Endothelial cell of umbilical vein (primary cell): ENCODE results near the gene HTT. TPM values are rescaled to one million over a fixed set of nuclear protein-coding genes. Genes with fewer than 3 reads are reported as not detected.

Experiments used
- BruUV-seq: library from RNA; stranded (reverse); fragments of 400-500 nt; replicated peaks from 2 replicates; lab custom pipeline; 2021; lab: Mats Ljungman, UMichigan
- CTCF ChIA-PET: fragments of 300-600, 350-600 bp; sonication (Branson Sonifier 250); formaldehyde crosslinking; loops from one replicate; lab custom pipeline; 2021; ENCODE audit warnings: antibody characterized with exemption, inconsistent platforms; lab: Charles Lee
- POLR2A ChIA-PET: fragments of 300-600, 350-600 bp; sonication (Branson Sonifier 250); formaldehyde crosslinking; loops from one replicate; lab custom pipeline; 2021; ENCODE audit warnings: antibody characterized with exemption, inconsistent platforms; lab: Charles Lee
- DNase-seq: peaks from one replicate; pipeline ENCODE4 v3.0.0-alpha.2; 2011; ENCODE audit warnings: low read depth, low spot score
- FAIRE-seq: peaks from 2 replicates; lab custom pipeline; 2011; peaks lifted over from hg19 to GRCh38; lab: Jason Lieb, UNC
- H2AFZ ChIP-seq: 2 replicates; pipeline ENCODE4 v1.6.0; 2012; ENCODE audit warnings: low read depth, low read length, control low read depth, inconsistent platforms
- H3K27ac ChIP-seq: 2 replicates; pipeline ENCODE4 v1.5.1; 2011; ENCODE audit warnings: low read depth, mild to moderate bottlenecking, control low read depth, low read length, moderate library complexity; ENCODE audit not compliant: insufficient read depth
- H3K27me3 ChIP-seq, 2 experiments: 2 replicates each; pipeline versions ENCODE4 v1.6.0 to v1.6.1; 2011; ENCODE audit warnings: low read length in 2 of 2, mixed read lengths in 1 of 2; ENCODE audit not compliant: control insufficient read depth in 2 of 2, insufficient read depth in 2 of 2
- H3K36me3 ChIP-seq, 2 experiments: 2 replicates in 1 of 2; 3 replicates in 1 of 2; pipeline ENCODE4 v1.5.1; 2011; ENCODE audit warnings: low read length in 2 of 2, mild to moderate bottlenecking in 1 of 2, moderate library complexity in 1 of 2; ENCODE audit not compliant: control insufficient read depth in 2 of 2, insufficient read depth in 2 of 2; ENCODE audit errors: extremely low read depth in 1 of 2
- H3K4me1 ChIP-seq: 3 replicates; pipeline ENCODE4 v1.5.1; 2011; ENCODE audit warnings: mild to moderate bottlenecking, low read length; ENCODE audit not compliant: control insufficient read depth, insufficient read depth; ENCODE audit errors: extremely low read depth
- H3K4me2 ChIP-seq: 2 replicates; pipeline ENCODE4 v1.6.1; 2011; ENCODE audit warnings: low read length, control low read depth, mixed read lengths; ENCODE audit not compliant: insufficient read depth
- H3K4me3 ChIP-seq, 3 experiments: fragments of 200-600 bp in 1 of 3; sonication (generic), shearing (Covaris generic) in 1 of 3; replicated peaks in 1 of 3; 2 replicates each; pipeline ENCODE4 v1.5.1; 2011 to 2016; ENCODE audit warnings: control low read depth in 3 of 3, low read length in 3 of 3, mild to moderate bottlenecking in 2 of 3, inconsistent platforms in 1 of 3, low read depth in 1 of 3, moderate library complexity in 1 of 3; ENCODE audit not compliant: insufficient read depth in 1 of 3
- H3K79me2 ChIP-seq: 2 replicates; pipeline ENCODE4 v1.6.0; 2012; ENCODE audit warnings: low read length, inconsistent platforms; ENCODE audit not compliant: control insufficient read depth, insufficient read depth
- H3K9ac ChIP-seq: replicated peaks from 2 replicates; pipeline ENCODE3; 2011; ENCODE audit warnings: low read length, control low read depth; ENCODE audit not compliant: insufficient read depth; ENCODE audit errors: extremely low read depth
- H3K9me1 ChIP-seq: replicated peaks from 3 replicates; pipeline ENCODE4 v1.6.0; 2011; ENCODE audit warnings: mild to moderate bottlenecking, low read length; ENCODE audit not compliant: control insufficient read depth, insufficient read depth; ENCODE audit errors: extremely low read depth
- H3K9me3 ChIP-seq: replicated peaks from 2 replicates; pipeline ENCODE4 v1.5.1; 2012; ENCODE audit warnings: low read length, inconsistent platforms; ENCODE audit not compliant: control insufficient read depth, insufficient read depth
- H4K20me1 ChIP-seq: replicated peaks from 2 replicates; pipeline ENCODE3; 2011; ENCODE audit warnings: mild to moderate bottlenecking, low read length; ENCODE audit not compliant: control insufficient read depth, insufficient read depth; ENCODE audit errors: extremely low read depth
- EZH2 ChIP-seq: IDR thresholded peaks from 2 replicates; pipeline ENCODE4 v1.6.1; 2012; ENCODE audit warnings: borderline replicate concordance, low read depth, mild to moderate bottlenecking, moderate library complexity, low read length, inconsistent platforms; ENCODE audit not compliant: severe bottlenecking
- FOS ChIP-seq: IDR thresholded peaks from 2 replicates; pipeline ENCODE4 v1.6.1; 2011; ENCODE audit warnings: mild to moderate bottlenecking, low read length, moderate library complexity, borderline replicate concordance; ENCODE audit not compliant: insufficient read depth
- GATA2 ChIP-seq: IDR thresholded peaks from 2 replicates; pipeline ENCODE4 v1.7.0; 2011; ENCODE audit warnings: low read depth, mild to moderate bottlenecking, moderate library complexity, mixed read lengths, low read length; ENCODE audit not compliant: insufficient read length, insufficient read depth
- JUN ChIP-seq: IDR thresholded peaks from 2 replicates; pipeline ENCODE4 v1.6.1; 2011; ENCODE audit warnings: borderline replicate concordance, low read depth; ENCODE audit not compliant: insufficient read length, insufficient read depth
- MAX ChIP-seq: IDR thresholded peaks from 2 replicates; pipeline ENCODE4 v1.6.1; 2011; ENCODE audit not compliant: insufficient read depth, insufficient read length
- MYC ChIP-seq: IDR thresholded peaks from one replicate; pipeline ENCODE4 v1.6.1; 2011; ENCODE audit warnings: mild to moderate bottlenecking, low read depth, low read length
- POLR2A ChIP-seq: IDR thresholded peaks from 2 replicates; pipeline ENCODE4 v1.6.1; 2012; ENCODE audit warnings: low read depth, mild to moderate bottlenecking, control low read depth, low read length
- POLR2AphosphoS5 ChIP-seq: IDR thresholded peaks from 2 replicates; pipeline ENCODE4 v1.6.1; 2012; ENCODE audit warnings: low read depth, mild to moderate bottlenecking, control low read depth, low read length, moderate library complexity; ENCODE audit not compliant: insufficient read depth
- dilution Hi-C: fragments of 300-500 bp; cut with MboI; formaldehyde crosslinking; loops from one replicate; pipeline ENCODE4 v1.15.0; 2019; ENCODE audit warnings: low sequenced_read_pairs; ENCODE audit not compliant: extremely low pct_ligation_motif_present
- intact Hi-C: fragments of 100-400 bp; cut with micrococcal nuclease; formaldehyde crosslinking; loops from one replicate; pipeline ENCODE4 v1.10.0; 2022
- polyA plus RNA-seq, 4 experiments: library from polyadenylated mRNA; depleted of rRNA in 3 of 4; stranded (reverse) in 3 of 4; unstranded in 1 of 4; fragments of >200 nt; gene quantifications; 2 replicates each; pipeline versions ENCODE4 v1.2.1 to v1.2.3, GENCODE V29; 2011 to 2012; ENCODE audit warnings: missing spikeins in 1 of 4
- total RNA-seq: library from RNA; stranded (reverse); gene quantifications from 2 replicates; pipeline ENCODE4 v1.2.3, GENCODE V29; 2021
- TF ChIP-seq, protein P1 (sequence below), 2 donors: IDR thresholded peaks; 1 replicate in 1 of 2; 2 replicates in 1 of 2; pipeline ENCODE4 v1.5.1; 2011; ENCODE audit warnings: low read length in 2 of 2, mild to moderate bottlenecking in 2 of 2, moderate library complexity in 2 of 2, control low read depth in 1 of 2, inconsistent platforms in 1 of 2, low read depth in 1 of 2; ENCODE audit not compliant: insufficient read depth in 1 of 2; ENCODE audit errors: extremely low read depth in 1 of 2

Gene HTT
- total and polyA plus RNA-seq, 2 donors (not counting 3 experiments of a cell fraction or from before 2014, with no cell fraction given), result 15.7 to 61.2 TPM

- dilution Hi-C loops, result no loop called here
Measured at GRCh38 chr4:3054169-3054759, 20.2 kb upstream of the HTT start.

More at GRCh38 chr4:3054169-3054759, 20.2 kb upstream of the HTT start:
- POLR2A ChIA-PET, result no interaction called here
- no peak for FAIRE-seq
- no peaks in the 10 kb centered on the region for H3K9me3 ChIP-seq
- no peaks in the 10 kb centered on the region for H4K20me1 ChIP-seq
- no peak for TF ChIP-seq POLR2A
- no peak for TF ChIP-seq FOS
- no peak for TF ChIP-seq MYC
- TF ChIP-seq GATA2, result no peak
- no peak for TF ChIP-seq EZH2
- TF ChIP-seq POLR2AphosphoS5, result no peak
- no peak for TF ChIP-seq MAX
- TF ChIP-seq, protein P1, sequence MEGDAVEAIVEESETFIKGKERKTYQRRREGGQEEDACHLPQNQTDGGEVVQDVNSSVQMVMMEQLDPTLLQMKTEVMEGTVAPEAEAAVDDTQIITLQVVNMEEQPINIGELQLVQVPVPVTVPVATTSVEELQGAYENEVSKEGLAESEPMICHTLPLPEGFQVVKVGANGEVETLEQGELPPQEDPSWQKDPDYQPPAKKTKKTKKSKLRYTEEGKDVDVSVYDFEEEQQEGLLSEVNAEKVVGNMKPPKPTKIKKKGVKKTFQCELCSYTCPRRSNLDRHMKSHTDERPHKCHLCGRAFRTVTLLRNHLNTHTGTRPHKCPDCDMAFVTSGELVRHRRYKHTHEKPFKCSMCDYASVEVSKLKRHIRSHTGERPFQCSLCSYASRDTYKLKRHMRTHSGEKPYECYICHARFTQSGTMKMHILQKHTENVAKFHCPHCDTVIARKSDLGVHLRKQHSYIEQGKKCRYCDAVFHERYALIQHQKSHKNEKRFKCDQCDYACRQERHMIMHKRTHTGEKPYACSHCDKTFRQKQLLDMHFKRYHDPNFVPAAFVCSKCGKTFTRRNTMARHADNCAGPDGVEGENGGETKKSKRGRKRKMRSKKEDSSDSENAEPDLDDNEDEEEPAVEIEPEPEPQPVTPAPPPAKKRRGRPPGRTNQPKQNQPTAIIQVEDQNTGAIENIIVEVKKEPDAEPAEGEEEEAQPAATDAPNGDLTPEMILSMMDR (IDR thresholded peaks at IDR 0.05; ENCODE audit: extremely low read depth in 1 of 2, insufficient read depth in 1 of 2, low read depth in 1 of 2, low read length in 2 of 2), result no peak
- TF ChIP-seq JUN, result no peak
- H2AFZ ChIP-seq, result no peak overlapping the region
- intact Hi-C loops, result no loop called here
- H3K27ac ChIP-seq, result no peak overlapping the region
- no peak overlapping the region for H3K4me3 ChIP-seq
- no peak overlapping the region for H3K9ac ChIP-seq
- H3K36me3 ChIP-seq, result no peaks in the 10 kb centered on the region
- DNase-seq, result no peak
- no peaks in the 10 kb centered on the region for H3K9me1 ChIP-seq
- no peaks in the 10 kb centered on the region for H3K79me2 ChIP-seq
- CTCF ChIA-PET, result no interaction called here
- no peaks in the 10 kb centered on the region for H3K4me1 ChIP-seq
- H3K27me3 ChIP-seq, result no peaks in the 10 kb centered on the region
- BruUV-seq, result no TSS peak
- H3K4me2 ChIP-seq, result no peak overlapping the region
